ENCODE results near the gene ELFN2. TPM values are rescaled to one million over a fixed set of nuclear protein-coding genes. Genes with fewer than 3 reads are reported as not detected.
A peak's percentile ranks its signal among the peaks of the same experiment; 100 is the strongest.

ELFN2 gene
- total RNA-seq, 1 experiment from 2014 or later: 10.0 TPM

- Histone ChIP-seq H3K4me2 (ENCODE audit: low read length) (peak overlapping the region; percentile 69), H3K27me3 (ENCODE audit: low read length) (no peaks in the 10 kb centered on the region), H3F3A (ENCODE audit: low read length, unreplicated experiment) (no peaks in the 10 kb centered on the region), H4K20me1 (ENCODE audit: low read length) (no peaks in the 10 kb centered on the region), H3K36me3 (ENCODE audit: low read depth, low read length) (no peaks in the 10 kb centered on the region), H3K4me1 (ENCODE audit: insufficient read depth, low read length) (peaks cover 75% of the 10 kb centered on the region), H3K4me3 (ENCODE audit: low read length) (no peak overlapping the region), H3K9me2 (replicated peaks; ENCODE audit: low read length) (no peaks in the 10 kb centered on the region), H2AFZ (ENCODE audit: low read length) (no peak overlapping the region), H3K27ac (ENCODE audit: low read length) (peak overlapping the region; percentile 100), H3K9ac (ENCODE audit: low read length) (peak overlapping the region; percentile 85), H3K79me2 (ENCODE audit: low read length) (0 out of 2 replicates have a peak, but pooled peaks cover 3% of the 10 kb centered on the region), H3K9me3 (ENCODE audit: low read length) (no peaks in the 10 kb centered on the region)
- intact Hi-C loops (cut with micrococcal nuclease): no loop called here
- ChIA-PET POLR2A (ENCODE audit: unreplicated experiment) (interaction anchor here (0.6 kb wide), 1 partner anchor 232 kb away, joined by 6 read pairs; no protein-coding TSS in a partner anchor), CTCF (no interaction called here)
- DNase-seq (peak; percentile 64), ATAC-seq (peak; percentile 21)
- no TSS peak for BruUV-seq (replicated peaks)
- TF ChIP-seq EZH2phosphoT487 (IDR thresholded peaks at IDR 0.05; ENCODE audit: borderline replicate concordance, low read length) (no peak), EZH2 (IDR thresholded peaks at IDR 0.05; ENCODE audit: low read length, unreplicated experiment) (no peak), CTCF (conservative IDR thresholded peaks at IDR 0.05; ENCODE audit: low read depth, low read length) (no peak)
Observed at GRCh38 chr22:37331034-37331428, 96.2 kb downstream of the ELFN2 start.

GRCh38 chr22:37330200-37331033 lies 96.9 kb downstream of the ELFN2 start:
- Histone ChIP-seq H3K27ac (ENCODE audit: low read length) (peak overlapping the region; percentile 100), H2AFZ (ENCODE audit: low read length) (no peak overlapping the region), H3K9me2 (replicated peaks; ENCODE audit: low read length) (no peaks in the 10 kb centered on the region), H3K4me3 (ENCODE audit: low read length) (no peak overlapping the region), H3K9me3 (ENCODE audit: low read length) (no peaks in the 10 kb centered on the region), H3F3A (ENCODE audit: low read length, unreplicated experiment) (no peaks in the 10 kb centered on the region), H3K4me2 (ENCODE audit: low read length) (peak overlapping the region; percentile 69), H3K9ac (ENCODE audit: low read length) (peak overlapping the region; percentile 85), H3K4me1 (ENCODE audit: insufficient read depth, low read length) (peaks cover 70% of the 10 kb centered on the region), H3K36me3 (ENCODE audit: low read depth, low read length) (no peaks in the 10 kb centered on the region), H3K27me3 (ENCODE audit: low read length) (no peaks in the 10 kb centered on the region), H3K79me2 (ENCODE audit: low read length) (0 out of 2 replicates have a peak, but pooled peaks cover 3% of the 10 kb centered on the region), H4K20me1 (ENCODE audit: low read length) (no peaks in the 10 kb centered on the region)
- intact Hi-C loops (cut with micrococcal nuclease): no loop called here
- ChIA-PET CTCF (interaction anchor here (1.0 kb wide), 1 partner anchor 13 kb away, joined by 4 read pairs; no protein-coding TSS in a partner anchor), POLR2A (ENCODE audit: unreplicated experiment) (no interaction called here)
- ATAC-seq: no peak
- peak; percentile 24 for DNase-seq
- TSS peak; percentile 47 for BruUV-seq (replicated peaks)
- no peak for TF ChIP-seq EZH2phosphoT487 (IDR thresholded peaks at IDR 0.05; ENCODE audit: borderline replicate concordance, low read length)
- TF ChIP-seq CTCF (conservative IDR thresholded peaks at IDR 0.05; ENCODE audit: low read depth, low read length): 0 out of 2 replicates have a peak, but pooled peaks have one; percentile 24
- no peak for TF ChIP-seq EZH2 (IDR thresholded peaks at IDR 0.05; ENCODE audit: low read length, unreplicated experiment)
